H1 (cell line): ENCODE measurements around the gene NT5M. TPM values are rescaled to one million over a fixed set of nuclear protein-coding genes. Genes with fewer than 3 reads are reported as not detected.

Source experiments
- BACH1 ChIP-seq: IDR thresholded peaks from 2 replicates; pipeline ENCODE4 v1.6.1; 2012; ENCODE audit warnings: low read length, improper control_type of control experiment
- CBX5 ChIP-seq: fragments of 300-800, 300-1000 bp; sonication (generic); IDR thresholded peaks from 2 replicates; pipeline ENCODE4 v1.7.1; 2016; ENCODE audit warnings: antibody characterized with exemption, low read length, low read depth
- EGR1 ChIP-seq: IDR thresholded peaks from 2 replicates; pipeline ENCODE4 v1.6.1; 2011; ENCODE audit warnings: low read depth, low read length, borderline replicate concordance
- EZH2 ChIP-seq: fragments of 200-600 bp; sonication (generic); IDR thresholded peaks from 2 replicates; pipeline ENCODE4 v1.7.1; 2012; ENCODE audit warnings: low read depth, mild to moderate bottlenecking, moderate library complexity, low read length, inconsistent platforms; ENCODE audit not compliant: severe bottlenecking
- POLR2A ChIP-seq, 2 experiments: IDR thresholded peaks; 1 replicate in 1 of 2; 2 replicates in 1 of 2; pipeline ENCODE4 v1.6.1; 2011; ENCODE audit warnings: low read depth in 2 of 2, low read length in 2 of 2, mild to moderate bottlenecking in 2 of 2; ENCODE audit errors: control extremely low read depth in 1 of 2
- POLR2AphosphoS5 ChIP-seq: IDR thresholded peaks from 2 replicates; pipeline ENCODE4 v1.6.1; 2011; ENCODE audit warnings: low read depth, low read length
- POU5F1 ChIP-seq: IDR thresholded peaks from 2 replicates; pipeline ENCODE4 v1.6.1; 2011; ENCODE audit warnings: low read depth, mild to moderate bottlenecking, low read length, moderate library complexity
- RFX5 ChIP-seq: IDR thresholded peaks from 2 replicates; pipeline ENCODE4 v1.6.1; 2011; ENCODE audit warnings: low read depth, low read length, improper control_type of control experiment, borderline replicate concordance
- RXRA ChIP-seq: IDR thresholded peaks from 2 replicates; pipeline ENCODE4 v1.6.1; 2011; ENCODE audit warnings: low read depth, mild to moderate bottlenecking, low read length, moderate library complexity; ENCODE audit not compliant: insufficient read depth
- SUZ12 ChIP-seq: fragments of 200-600 bp; sonication (generic); IDR thresholded peaks from 2 replicates; pipeline ENCODE4 v1.6.1; 2012; ENCODE audit warnings: mild to moderate bottlenecking, inconsistent platforms, low read length, moderate library complexity, mixed read lengths
- TCF12 ChIP-seq: IDR thresholded peaks from 2 replicates; pipeline ENCODE4 v1.6.1; 2011; ENCODE audit warnings: low read depth, mild to moderate bottlenecking, low read length
- polyA plus RNA-seq, 7 experiments: library from polyadenylated mRNA; depleted of rRNA in 3 of 7; stranded (reverse) in 5 of 7; unstranded in 2 of 7; fragments of >200 nt in 5 of 7; fragments of 200-250 nt in 2 of 7; gene quantifications; 1 replicate in 5 of 7; 2 replicates in 1 of 7; 4 replicates in 1 of 7; pipeline versions ENCODE4 v1.2.1 to v1.2.3, GENCODE V29; 2011 to 2013; ENCODE audit warnings: missing spikeins in 2 of 7, mixed read lengths in 2 of 7
- total RNA-seq: library from RNA; stranded (reverse); fragmentation: NEBNext Ultra II Directional; extraction: Animal tissue kit (Norgen Biotek cat#: 25700); gene quantifications from 2 replicates; pipeline ENCODE4 v1.2.1, GENCODE V29; 2021

The NT5M gene
- total and polyA plus RNA-seq, 2 of the 8 experiments (the other 6 are each of a cell fraction or from before 2014, with no cell fraction given), result 7.6 to 18.2 TPM

GRCh38 chr17:17372856-17373520, 69.8 kb downstream of the NT5M start (continued):
- no peak for TF ChIP-seq BACH1
- TF ChIP-seq POU5F1, result no peak
- no peak for TF ChIP-seq EGR1
- no peak for TF ChIP-seq RXRA
- TF ChIP-seq SUZ12, result no peak
- TF ChIP-seq POLR2A (IDR thresholded peaks at IDR 0.05; ENCODE audit: control extremely low read depth in 1 of 2, low read depth in 2 of 2, low read length in 2 of 2), result no peak
- TF ChIP-seq RFX5, result no peak
- no peak for TF ChIP-seq EZH2
- no peak for TF ChIP-seq TCF12
- TF ChIP-seq POLR2AphosphoS5, result no peak
- TF ChIP-seq CBX5, result no peak
